Ovary (tissue), 9 donors: Measurements from ENCODE around the gene SLC9A9. TPM values are rescaled to one million over a fixed set of nuclear protein-coding genes. Genes with fewer than 3 reads are reported as not detected.

ENCODE experiments used
- DNase-seq, 5 donors: peaks; one replicate each; pipeline ENCODE4 v3.0.0-alpha.2; 2019 to 2020
- H3K27ac ChIP-seq, 2 donors: fragments of 200-600 bp; one replicate each; pipeline versions ENCODE4 v1.5.1 to v1.8.0; 2019 to 2022
- H3K27me3 ChIP-seq: fragments of 200-600 bp; one replicate; pipeline ENCODE4 v1.8.0; 2022
- H3K36me3 ChIP-seq: fragments of 200-600 bp; sonication (generic); one replicate; pipeline ENCODE4 v1.5.1; 2019
- H3K4me1 ChIP-seq: one replicate; pipeline ENCODE4 v1.8.1; 2013; ENCODE audit warnings: mild to moderate bottlenecking, moderate library complexity; ENCODE audit not compliant: insufficient read depth
- H3K4me3 ChIP-seq: fragments of 200-600 bp; sonication (generic); one replicate; pipeline ENCODE4 v1.5.1; 2017
- H3K9me3 ChIP-seq, 2 donors: fragments of 200-600 bp in 1 of 2; sonication (generic) in 1 of 2; one replicate each; pipeline versions ENCODE4 v1.5.1 to v1.8.1; 2013 to 2019; ENCODE audit warnings: mild to moderate bottlenecking in 1 of 2, moderate library complexity in 1 of 2
- EP300 ChIP-seq: sonication (generic); formaldehyde crosslinking; IDR thresholded peaks from one replicate; pipeline ENCODE4 v1.6.1; 2017; ENCODE audit warnings: antibody characterized with exemption
- POLR2A ChIP-seq: fragments of 450-650 bp; IDR thresholded peaks from one replicate; pipeline ENCODE4 v1.6.1; 2017; ENCODE audit warnings: antibody characterized with exemption, mild to moderate bottlenecking, moderate library complexity
- WGBS, 3 donors: extraction: QIAGEN DNeasy Blood & Tissue Kit in 1 of 3; methylation state at CpG; one replicate each; pipeline versions ENCODE4 v1.1.5 to v1.1.7; 2013 to 2017; 5-methylcytosine and 5-hydroxymethylcytosine counted together
- intact Hi-C, 4 donors: fragments of 100-400 bp; cut with DNase I; formaldehyde crosslinking; loops; one replicate each; pipeline versions ENCODE4 v1.11.0 to v1.15.1; 2022 to 2023
- polyA plus RNA-seq, 2 donors: library from polyadenylated mRNA; stranded (reverse); fragments of 200-250 nt in 1 of 2; fragments of 350-450 nt in 1 of 2; fragmentation: Illumina TruSeq in 1 of 2; extraction: RNeasy Lipid Tissue Mini Kit (QIAGEN cat#74804) in 1 of 2; gene quantifications; one replicate each; pipeline ENCODE4 v1.2.3, GENCODE V29; 2013 to 2014
- total RNA-seq, 7 donors: library from RNA; depleted of rRNA in 2 of 7; stranded (reverse); fragments of >200 nt in 2 of 7; fragmentation: NEBNext Ultra II Directional in 3 of 7; extraction: Animal tissue kit (Norgen Biotek cat#: 25700) in 3 of 7; gene quantifications; one replicate each; pipeline versions ENCODE4 v1.1.0 to v1.2.4, GENCODE V29; 2016 to 2023
- TF ChIP-seq, protein P1 (sequence below), 3 donors: fragments of 450-650 bp in 2 of 3; fragments of 200-600 bp in 1 of 3; IDR thresholded peaks; one replicate each; pipeline versions ENCODE4 v1.5.1 to v1.8.0; 2016 to 2022; ENCODE audit warnings: antibody characterized with exemption in 3 of 3, mild to moderate bottlenecking in 1 of 3
- donor health status: DM: no; HTN: no; CAD: no; lungs with moderate emphysema.
- donor health status: DM: no; HTN: no; CAD: no.
- donor health status: Bipolar disorder and iron deficiency.
- donor health status: DM: yes; HTN: yes; CAD: no.
- donor health status: DM: no; HTN: no; CAD: no.
- donor health status: DM: yes; HTN: yes; CAD: no.

SLC9A9 gene
- total and polyA plus RNA-seq, 9 donors = 7.0 to 22.7 (median 13.5) TPM

- no peaks in the 10 kb centered on the region for H3K4me1 ChIP-seq
- intact Hi-C loops = no loop called here
- no peak overlapping the region for H3K27ac ChIP-seq
- no peak overlapping the region for H3K4me3 ChIP-seq
- no peak for TF ChIP-seq POLR2A
- no peak for TF ChIP-seq EP300
- TF ChIP-seq, protein P1, sequence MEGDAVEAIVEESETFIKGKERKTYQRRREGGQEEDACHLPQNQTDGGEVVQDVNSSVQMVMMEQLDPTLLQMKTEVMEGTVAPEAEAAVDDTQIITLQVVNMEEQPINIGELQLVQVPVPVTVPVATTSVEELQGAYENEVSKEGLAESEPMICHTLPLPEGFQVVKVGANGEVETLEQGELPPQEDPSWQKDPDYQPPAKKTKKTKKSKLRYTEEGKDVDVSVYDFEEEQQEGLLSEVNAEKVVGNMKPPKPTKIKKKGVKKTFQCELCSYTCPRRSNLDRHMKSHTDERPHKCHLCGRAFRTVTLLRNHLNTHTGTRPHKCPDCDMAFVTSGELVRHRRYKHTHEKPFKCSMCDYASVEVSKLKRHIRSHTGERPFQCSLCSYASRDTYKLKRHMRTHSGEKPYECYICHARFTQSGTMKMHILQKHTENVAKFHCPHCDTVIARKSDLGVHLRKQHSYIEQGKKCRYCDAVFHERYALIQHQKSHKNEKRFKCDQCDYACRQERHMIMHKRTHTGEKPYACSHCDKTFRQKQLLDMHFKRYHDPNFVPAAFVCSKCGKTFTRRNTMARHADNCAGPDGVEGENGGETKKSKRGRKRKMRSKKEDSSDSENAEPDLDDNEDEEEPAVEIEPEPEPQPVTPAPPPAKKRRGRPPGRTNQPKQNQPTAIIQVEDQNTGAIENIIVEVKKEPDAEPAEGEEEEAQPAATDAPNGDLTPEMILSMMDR (IDR thresholded peaks at IDR 0.05) = no peak
- no peak for DNase-seq
- WGBS, 3 donors = 85 to 90% (median 88%) methylated on average over 2 of the region's 2 CpGs
- H3K36me3 ChIP-seq = no peaks in the 10 kb centered on the region
- H3K9me3 ChIP-seq = no peaks in the 10 kb centered on the region
- H3K27me3 ChIP-seq = no peaks in the 10 kb centered on the region
Observed at GRCh38 chr3:143414571-143415253, 433.6 kb downstream of the SLC9A9 start.

GRCh38 chr3:143413372-143413771, 434.9 kb downstream of the SLC9A9 start:
- Histone ChIP-seq H3K4me3 (no peak overlapping the region), H3K9me3 (no peaks in the 10 kb centered on the region), H3K27me3 (no peaks in the 10 kb centered on the region), H3K4me1 (no peaks in the 10 kb centered on the region), H3K36me3 (no peaks in the 10 kb centered on the region), H3K27ac (no peak overlapping the region)
- TF ChIP-seq POLR2A = no peak
- TF ChIP-seq, protein P1 (IDR thresholded peaks at IDR 0.05) = no peak
- TF ChIP-seq EP300 = no peak
- 44 to 68% (median 68%) methylated on average over 4 of the region's 4 CpGs for WGBS, 3 donors
- no peak for DNase-seq
- intact Hi-C loops = no loop called here

DNA sequence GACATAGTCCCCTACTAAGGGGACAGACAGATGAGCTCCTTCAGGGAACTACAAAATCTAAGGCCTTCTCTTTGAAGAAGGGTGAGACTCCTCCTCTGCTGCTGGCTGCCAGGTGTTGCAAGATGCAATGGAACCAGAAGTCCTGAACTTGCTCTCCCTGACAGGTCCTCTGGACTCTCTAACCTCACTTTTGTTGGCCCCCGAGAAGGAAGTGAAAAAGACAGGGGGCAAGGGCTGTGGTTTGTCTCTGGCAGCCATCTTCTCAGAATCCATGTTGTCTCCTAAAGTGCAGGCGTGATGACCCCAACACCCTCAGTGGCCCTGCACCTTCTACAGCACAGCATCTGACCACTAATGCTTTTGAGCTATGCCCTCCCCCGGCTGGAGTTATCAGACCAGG, 436.2 kb downstream of the SLC9A9 start:
- no peak overlapping the region for H3K4me3 ChIP-seq
- 89 to 96% (median 96%) methylated on average over 3 of the region's 3 CpGs for WGBS, 3 donors
- H3K36me3 ChIP-seq = no peaks in the 10 kb centered on the region
- TF ChIP-seq EP300 (no peak), POLR2A (no peak)
- TF ChIP-seq, protein P1 (IDR thresholded peaks at IDR 0.05) = no peak
- intact Hi-C loops = no loop called here
- no peaks in the 10 kb centered on the region for H3K9me3 ChIP-seq
- DNase-seq = no peak
- no peak overlapping the region for H3K27ac ChIP-seq
- H3K27me3 ChIP-seq = no peaks in the 10 kb centered on the region
- no peaks in the 10 kb centered on the region for H3K4me1 ChIP-seq

- TF ChIP-seq EP300 = no peak
- TF ChIP-seq, protein P1 (IDR thresholded peaks at IDR 0.05) = no peak
- TF ChIP-seq POLR2A = no peak
- intact Hi-C loops = no loop called here
- no peak for DNase-seq
- H3K27me3 ChIP-seq = no peaks in the 10 kb centered on the region
- no peak overlapping the region for H3K4me3 ChIP-seq
- no peaks in the 10 kb centered on the region for H3K4me1 ChIP-seq
- no peaks in the 10 kb centered on the region for H3K9me3 ChIP-seq
- H3K36me3 ChIP-seq = no peaks in the 10 kb centered on the region
- no peak overlapping the region for H3K27ac ChIP-seq
- 85 to 89% (median 88%) methylated on average over 1 of the region's 1 CpG for WGBS, 3 donors
Observed at GRCh38 chr3:143410259-143410658, 438.0 kb downstream of the SLC9A9 start.
